ENCODE data around the gene ALKBH8.

ALKBH8 gene

DNA sequence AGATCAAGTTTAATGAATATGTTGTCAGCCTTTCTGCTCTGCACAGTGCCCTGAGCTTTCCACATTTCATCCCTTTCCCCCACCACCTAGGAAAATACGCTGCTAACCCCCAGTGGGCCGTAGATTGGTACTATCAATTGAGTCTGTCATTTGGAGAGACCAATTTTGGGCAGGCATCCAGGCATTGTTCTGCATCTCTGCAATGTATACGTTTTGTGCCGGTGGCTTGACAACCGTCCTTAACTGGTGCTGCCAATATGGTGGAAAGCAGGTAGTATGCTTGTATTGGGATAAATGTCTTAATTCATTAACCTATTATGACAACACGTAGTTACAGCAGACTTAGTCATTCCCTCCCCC is 26.7 kb upstream of the ALKBH8 start:
- no peak overlapping the region for H4K5ac ChIP-seq (ENCODE audit: low read length)
- no peak overlapping the region for H4K8ac ChIP-seq (ENCODE audit: low read depth, low read length)
- H3K79me1 ChIP-seq (ENCODE audit: low read length) = no peaks in the 10 kb centered on the region
- no peak overlapping the region for H3K4ac ChIP-seq (ENCODE audit: low read depth, low read length)
- WGBS (ENCODE audit: extremely low coverage, insufficient coverage, low lambda C conversion rate) = no CpG with 5 or more reads among the region's 6 CpGs
- no peak for DNase-seq
- H3K27ac ChIP-seq (ENCODE audit: low read depth, low read length) = no peak overlapping the region
- peaks cover 26% of the 10 kb centered on the region for H3K27me3 ChIP-seq (ENCODE audit: insufficient read depth, low read length, poor library complexity)
- H2BK120ac ChIP-seq (ENCODE audit: low read depth, low read length) = no peak overlapping the region
- no peaks in the 10 kb centered on the region for H3K36me3 ChIP-seq (ENCODE audit: control insufficient read depth, insufficient read depth, low read length)
- no peaks in the 10 kb centered on the region for H3K79me2 ChIP-seq (ENCODE audit: control insufficient read depth, insufficient read depth, low read length)
- H3K4me2 ChIP-seq (ENCODE audit: low read length) = no peak overlapping the region
- H3K18ac ChIP-seq (ENCODE audit: low read length) = no peak overlapping the region
- no peak overlapping the region for H3K56ac ChIP-seq (ENCODE audit: low read length)
- H3K4me3 ChIP-seq (ENCODE audit: low read length) = no peak overlapping the region
- no peaks in the 10 kb centered on the region for H3K4me1 ChIP-seq (ENCODE audit: control insufficient read depth, low read depth, low read length)
- H2AK5ac ChIP-seq (ENCODE audit: low read length) = no peak overlapping the region
- H2BK15ac ChIP-seq (replicated peaks; ENCODE audit: low read depth) = no peak overlapping the region
- H3K9ac ChIP-seq (ENCODE audit: low read length) = no peak overlapping the region
- no peak overlapping the region for H2BK5ac ChIP-seq (ENCODE audit: low read length)
- no peak overlapping the region for H3K23ac ChIP-seq (ENCODE audit: low read length)

DNA sequence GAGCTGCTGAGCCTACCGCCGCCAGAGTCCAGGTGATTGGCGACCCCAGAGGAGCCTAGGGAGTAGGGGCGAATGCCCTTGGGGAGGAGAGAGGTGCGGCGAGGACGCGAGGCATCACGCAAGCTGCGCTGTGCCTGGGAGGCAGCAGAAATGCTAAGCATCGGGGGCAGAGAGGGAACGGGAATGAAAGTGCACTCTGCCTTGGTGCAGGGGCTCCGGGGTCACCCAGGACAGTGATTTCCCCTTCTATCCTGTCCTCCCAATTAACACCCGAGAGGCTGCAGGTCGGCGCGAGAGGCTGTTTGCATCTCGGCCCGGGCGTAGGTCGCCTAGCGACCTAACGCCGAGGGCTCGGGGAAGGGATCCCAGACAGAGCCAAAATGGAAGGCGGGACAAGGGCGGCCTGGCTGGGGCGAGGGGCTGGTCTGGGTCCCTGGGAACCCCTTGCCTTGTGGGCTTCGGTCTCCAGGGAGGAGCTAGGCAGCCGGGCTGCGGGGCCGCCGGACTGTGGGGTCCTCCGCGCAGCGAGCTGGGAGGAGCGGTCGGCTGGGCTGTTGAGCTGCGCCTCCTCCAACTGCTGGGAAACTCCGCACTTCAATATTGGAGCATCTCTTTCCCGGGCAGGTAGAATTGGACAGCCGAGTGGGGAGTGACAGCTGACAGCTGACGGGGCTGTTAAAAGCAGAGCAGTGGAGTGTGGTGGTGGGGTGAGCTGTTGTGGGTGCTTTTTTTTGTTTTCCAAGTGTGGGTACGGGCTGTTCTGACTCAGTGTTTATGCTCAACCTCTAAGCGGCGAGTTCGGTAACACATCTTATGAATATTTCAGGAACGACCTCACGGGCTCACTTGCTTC is 26.1 kb upstream of the ALKBH8 start:
- Histone ChIP-seq H2BK120ac (ENCODE audit: low read depth, low read length) (no peak overlapping the region), H3K36me3 (ENCODE audit: control insufficient read depth, insufficient read depth, low read length) (no peaks in the 10 kb centered on the region), H4K8ac (ENCODE audit: low read depth, low read length) (no peak overlapping the region), H3K27ac (ENCODE audit: low read depth, low read length) (no peak overlapping the region), H3K79me1 (ENCODE audit: low read length) (no peaks in the 10 kb centered on the region), H3K4me1 (ENCODE audit: control insufficient read depth, low read depth, low read length) (no peaks in the 10 kb centered on the region), H3K4me3 (ENCODE audit: low read length) (peak overlapping the region; percentile 59), H3K4ac (ENCODE audit: low read depth, low read length) (no peak overlapping the region), H3K79me2 (ENCODE audit: control insufficient read depth, insufficient read depth, low read length) (no peaks in the 10 kb centered on the region), H2BK5ac (ENCODE audit: low read length) (no peak overlapping the region), H2BK15ac (replicated peaks; ENCODE audit: low read depth) (no peak overlapping the region), H3K23ac (ENCODE audit: low read length) (no peak overlapping the region), H4K5ac (ENCODE audit: low read length) (no peak overlapping the region), H2AK5ac (ENCODE audit: low read length) (no peak overlapping the region), H3K56ac (ENCODE audit: low read length) (peak overlapping the region; percentile 73), H3K9ac (ENCODE audit: low read length) (peak overlapping the region; percentile 54), H3K18ac (ENCODE audit: low read length) (no peak overlapping the region), H3K27me3 (ENCODE audit: insufficient read depth, low read length, poor library complexity) (peaks cover 26% of the 10 kb centered on the region), H3K4me2 (ENCODE audit: low read length) (peak overlapping the region; percentile 98)
- peak; percentile 44 for DNase-seq
- WGBS (ENCODE audit: extremely low coverage, insufficient coverage, low lambda C conversion rate) = no CpG with 5 or more reads among the region's 49 CpGs

DNA sequence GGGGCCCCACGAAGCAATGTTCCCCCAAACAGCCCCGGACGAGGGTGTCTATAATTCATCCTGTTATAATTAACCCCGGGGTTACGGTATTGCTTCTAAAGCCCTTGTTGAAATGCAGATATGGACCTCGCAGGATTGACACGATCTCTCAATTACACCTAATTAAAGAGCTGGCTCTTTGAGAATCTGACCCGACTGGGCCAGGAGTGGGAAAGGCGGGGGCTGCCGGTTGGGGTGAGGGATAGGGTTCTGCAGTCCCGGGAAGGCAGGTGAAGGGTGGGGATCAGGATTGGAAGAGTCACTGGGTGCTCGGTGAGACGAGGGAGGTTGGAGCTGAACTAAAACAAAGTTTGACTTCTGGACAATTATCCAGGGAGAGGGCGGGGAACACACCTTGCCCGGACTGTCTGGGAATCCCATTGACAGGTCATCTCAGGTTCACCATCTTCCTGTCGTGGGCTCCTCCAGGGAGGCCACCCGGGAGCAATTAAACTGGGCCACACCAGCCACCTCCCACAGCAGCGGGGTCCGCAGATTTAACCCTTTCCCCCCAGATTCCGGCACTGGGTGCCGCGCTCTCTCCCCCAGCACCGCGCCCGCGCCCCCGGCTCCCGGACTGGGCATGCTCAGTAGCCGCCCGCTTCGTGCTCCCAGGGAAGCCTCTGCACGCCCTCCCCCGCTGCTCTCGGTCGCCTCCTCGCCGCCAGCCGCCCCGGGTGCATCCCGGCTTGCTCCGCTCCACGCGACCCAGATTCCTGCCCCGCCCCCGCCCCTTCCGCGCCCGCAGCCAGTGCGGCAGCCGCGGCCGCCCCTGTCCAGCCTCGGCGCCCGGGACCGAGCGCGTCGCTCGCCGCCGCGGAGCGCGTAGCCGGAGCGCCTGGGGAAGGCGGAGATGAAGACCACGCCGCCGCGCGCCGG is 25.2 kb upstream of the ALKBH8 start, which contains the start of gene ELMOD1:
Gene ELMOD1 (plus strand): TSS at position 688 of the 918 bp plus-strand sequence. CDS start 27,043 bp downstream, outside the sequence.
- Histone ChIP-seq H3K18ac (ENCODE audit: low read length) (no peak within 1 kb of the TSS), H2BK5ac (ENCODE audit: low read length) (no peak within 1 kb of the TSS), H3K27ac (ENCODE audit: low read depth, low read length) (no peak within 1 kb of the TSS), H3K4me2 (ENCODE audit: low read length) (peak within 1 kb of the TSS; percentile 98), H3K79me2 (ENCODE audit: control insufficient read depth, insufficient read depth, low read length) (no peaks in the 10 kb centered on the region), H3K56ac (ENCODE audit: low read length) (peak within 1 kb of the TSS; percentile 73), H3K36me3 (ENCODE audit: control insufficient read depth, insufficient read depth, low read length) (no peaks in the 10 kb centered on the region), H2AK5ac (ENCODE audit: low read length) (no peak within 1 kb of the TSS), H4K8ac (ENCODE audit: low read depth, low read length) (no peak within 1 kb of the TSS), H3K4me1 (ENCODE audit: control insufficient read depth, low read depth, low read length) (no peaks in the 10 kb centered on the region), H3K23ac (ENCODE audit: low read length) (no peak within 1 kb of the TSS), H2BK15ac (replicated peaks; ENCODE audit: low read depth) (no peak within 1 kb of the TSS), H3K4me3 (ENCODE audit: low read length) (peak within 1 kb of the TSS; percentile 59), H3K9ac (ENCODE audit: low read length) (peak within 1 kb of the TSS; percentile 54), H4K5ac (ENCODE audit: low read length) (no peak within 1 kb of the TSS), H3K79me1 (ENCODE audit: low read length) (no peaks in the 10 kb centered on the region), H3K27me3 (ENCODE audit: insufficient read depth, low read length, poor library complexity) (peaks cover 26% of the 10 kb centered on the region), H2BK120ac (ENCODE audit: low read depth, low read length) (no peak within 1 kb of the TSS), H3K4ac (ENCODE audit: low read depth, low read length) (no peak within 1 kb of the TSS)
- WGBS (ENCODE audit: extremely low coverage, insufficient coverage, low lambda C conversion rate) = no CpG with 5 or more reads among the region's 74 CpGs
- DNase-seq = peak; percentile 56

DNA sequence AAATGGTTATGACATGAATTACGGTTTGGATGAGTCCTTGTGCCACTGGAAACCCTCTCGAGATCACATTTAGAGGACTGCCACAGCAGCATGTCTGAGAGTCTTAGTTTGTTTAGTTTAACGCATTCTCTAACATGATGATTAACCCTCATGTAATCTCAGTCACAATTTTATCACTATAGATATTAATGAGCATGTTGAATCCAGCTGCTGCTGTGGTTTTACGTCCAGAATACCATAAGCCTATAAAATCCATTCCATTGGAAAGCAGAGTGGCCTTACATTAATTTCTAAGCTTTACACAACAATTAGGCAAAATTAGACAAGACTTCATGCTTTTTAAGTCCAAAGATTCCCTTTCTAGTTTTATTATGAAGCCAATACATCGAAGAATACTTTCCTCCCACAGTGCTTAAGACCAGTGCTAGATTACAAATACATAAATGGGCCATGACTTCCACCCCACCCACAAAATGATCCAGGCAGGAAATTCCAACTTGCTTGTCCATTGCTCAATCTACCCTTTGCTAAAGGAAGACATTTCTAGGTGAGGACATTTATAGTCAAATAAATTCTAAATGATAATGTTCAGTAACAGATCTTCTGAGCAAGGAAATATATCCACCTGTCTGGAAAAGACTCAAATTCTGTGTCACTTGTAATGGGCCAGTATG is 21.9 kb upstream of the ALKBH8 start:
- Histone ChIP-seq H3K18ac (ENCODE audit: low read length) (no peak overlapping the region), H4K8ac (ENCODE audit: low read depth, low read length) (no peak overlapping the region), H3K4me2 (ENCODE audit: low read length) (no peak overlapping the region), H3K27ac (ENCODE audit: low read depth, low read length) (no peak overlapping the region), H3K79me1 (ENCODE audit: low read length) (no peaks in the 10 kb centered on the region), H2AK5ac (ENCODE audit: low read length) (no peak overlapping the region), H3K23ac (ENCODE audit: low read length) (no peak overlapping the region), H3K36me3 (ENCODE audit: control insufficient read depth, insufficient read depth, low read length) (no peaks in the 10 kb centered on the region), H3K4ac (ENCODE audit: low read depth, low read length) (no peak overlapping the region), H2BK15ac (replicated peaks; ENCODE audit: low read depth) (no peak overlapping the region), H3K4me3 (ENCODE audit: low read length) (no peak overlapping the region), H3K79me2 (ENCODE audit: control insufficient read depth, insufficient read depth, low read length) (no peaks in the 10 kb centered on the region), H2BK5ac (ENCODE audit: low read length) (no peak overlapping the region), H3K9ac (ENCODE audit: low read length) (no peak overlapping the region), H3K27me3 (ENCODE audit: insufficient read depth, low read length, poor library complexity) (peaks cover 18% of the 10 kb centered on the region), H2BK120ac (ENCODE audit: low read depth, low read length) (no peak overlapping the region), H3K56ac (ENCODE audit: low read length) (no peak overlapping the region), H4K5ac (ENCODE audit: low read length) (no peak overlapping the region), H3K4me1 (ENCODE audit: control insufficient read depth, low read depth, low read length) (no peaks in the 10 kb centered on the region)
- WGBS (ENCODE audit: extremely low coverage, insufficient coverage, low lambda C conversion rate) = no CpG with 5 or more reads among the region's 5 CpGs
- no peak for DNase-seq

DNA sequence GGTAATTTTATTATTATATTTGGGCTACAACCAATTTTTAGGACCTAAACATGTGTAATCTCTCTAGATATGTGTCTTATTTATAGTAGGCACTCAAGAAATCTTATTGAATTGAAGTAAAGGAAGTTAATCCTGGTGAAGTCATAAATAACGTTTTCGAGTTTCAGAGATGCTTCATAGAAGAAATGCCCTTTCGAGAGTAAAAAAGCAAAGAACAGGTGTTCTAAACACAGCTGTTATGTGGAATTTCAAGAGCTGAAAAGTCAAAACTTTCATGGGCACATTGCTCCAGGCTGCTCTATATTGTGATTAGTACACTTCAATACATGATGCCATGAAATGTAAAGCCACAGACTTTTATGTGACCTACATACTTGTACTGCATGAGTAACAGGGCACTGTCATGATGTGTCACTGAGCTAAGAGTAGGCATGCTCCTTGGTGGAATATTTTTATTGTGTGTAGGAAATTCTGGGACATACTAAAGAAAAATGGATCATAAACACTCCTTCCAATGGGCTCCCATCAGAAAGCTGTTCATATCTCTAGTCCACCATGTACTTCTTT is 18.2 kb upstream of the ALKBH8 start:
- no CpG with 5 or more reads among the region's 3 CpGs for WGBS (ENCODE audit: extremely low coverage, insufficient coverage, low lambda C conversion rate)
- no peaks in the 10 kb centered on the region for H3K79me1 ChIP-seq (ENCODE audit: low read length)
- H3K4me1 ChIP-seq (ENCODE audit: control insufficient read depth, low read depth, low read length) = no peaks in the 10 kb centered on the region
- H3K23ac ChIP-seq (ENCODE audit: low read length) = no peak overlapping the region
- no peak overlapping the region for H2AK5ac ChIP-seq (ENCODE audit: low read length)
- no peak overlapping the region for H3K56ac ChIP-seq (ENCODE audit: low read length)
- H2BK120ac ChIP-seq (ENCODE audit: low read depth, low read length) = no peak overlapping the region
- H4K5ac ChIP-seq (ENCODE audit: low read length) = no peak overlapping the region
- H3K9ac ChIP-seq (ENCODE audit: low read length) = no peak overlapping the region
- peaks cover under 1% of the 10 kb centered on the region for H3K27me3 ChIP-seq (ENCODE audit: insufficient read depth, low read length, poor library complexity)
- no peak overlapping the region for H4K8ac ChIP-seq (ENCODE audit: low read depth, low read length)
- H3K36me3 ChIP-seq (ENCODE audit: control insufficient read depth, insufficient read depth, low read length) = no peaks in the 10 kb centered on the region
- no peak overlapping the region for H3K18ac ChIP-seq (ENCODE audit: low read length)
- H3K4me3 ChIP-seq (ENCODE audit: low read length) = no peak overlapping the region
- DNase-seq = no peak
- H3K79me2 ChIP-seq (ENCODE audit: control insufficient read depth, insufficient read depth, low read length) = no peaks in the 10 kb centered on the region
- no peak overlapping the region for H3K27ac ChIP-seq (ENCODE audit: low read depth, low read length)
- H3K4ac ChIP-seq (ENCODE audit: low read depth, low read length) = no peak overlapping the region
- H2BK5ac ChIP-seq (ENCODE audit: low read length) = no peak overlapping the region
- H3K4me2 ChIP-seq (ENCODE audit: low read length) = no peak overlapping the region
- H2BK15ac ChIP-seq (replicated peaks; ENCODE audit: low read depth) = no peak overlapping the region
